Ovary (tissue), 9 donors: ENCODE data around the gene PPP2R5D. TPM values are rescaled to one million over a fixed set of nuclear protein-coding genes. Genes with fewer than 3 reads are reported as not detected.

ENCODE experiments used
- DNase-seq, 5 donors: peaks; one replicate each; pipeline ENCODE4 v3.0.0-alpha.2; 2019 to 2020
- H3K27ac ChIP-seq, 2 donors: fragments of 200-600 bp; one replicate each; pipeline versions ENCODE4 v1.5.1 to v1.8.0; 2019 to 2022
- H3K27me3 ChIP-seq: fragments of 200-600 bp; one replicate; pipeline ENCODE4 v1.8.0; 2022
- H3K36me3 ChIP-seq: fragments of 200-600 bp; sonication (generic); one replicate; pipeline ENCODE4 v1.5.1; 2019
- H3K4me1 ChIP-seq: one replicate; pipeline ENCODE4 v1.8.1; 2013; ENCODE audit warnings: mild to moderate bottlenecking, moderate library complexity; ENCODE audit not compliant: insufficient read depth
- H3K4me3 ChIP-seq: fragments of 200-600 bp; sonication (generic); one replicate; pipeline ENCODE4 v1.5.1; 2017
- H3K9me3 ChIP-seq, 2 donors: fragments of 200-600 bp in 1 of 2; sonication (generic) in 1 of 2; one replicate each; pipeline versions ENCODE4 v1.5.1 to v1.8.1; 2013 to 2019; ENCODE audit warnings: mild to moderate bottlenecking in 1 of 2, moderate library complexity in 1 of 2
- EP300 ChIP-seq: sonication (generic); formaldehyde crosslinking; IDR thresholded peaks from one replicate; pipeline ENCODE4 v1.6.1; 2017; ENCODE audit warnings: antibody characterized with exemption
- POLR2A ChIP-seq: fragments of 450-650 bp; IDR thresholded peaks from one replicate; pipeline ENCODE4 v1.6.1; 2017; ENCODE audit warnings: antibody characterized with exemption, mild to moderate bottlenecking, moderate library complexity
- WGBS, 3 donors: extraction: QIAGEN DNeasy Blood & Tissue Kit in 1 of 3; methylation state at CpG; one replicate each; pipeline versions ENCODE4 v1.1.5 to v1.1.7; 2013 to 2017; 5-methylcytosine and 5-hydroxymethylcytosine counted together
- intact Hi-C, 4 donors: fragments of 100-400 bp; cut with DNase I; formaldehyde crosslinking; loops; one replicate each; pipeline versions ENCODE4 v1.11.0 to v1.15.1; 2022 to 2023
- polyA plus RNA-seq, 2 donors: library from polyadenylated mRNA; stranded (reverse); fragments of 200-250 nt in 1 of 2; fragments of 350-450 nt in 1 of 2; fragmentation: Illumina TruSeq in 1 of 2; extraction: RNeasy Lipid Tissue Mini Kit (QIAGEN cat#74804) in 1 of 2; gene quantifications; one replicate each; pipeline ENCODE4 v1.2.3, GENCODE V29; 2013 to 2014
- total RNA-seq, 7 donors: library from RNA; depleted of rRNA in 2 of 7; stranded (reverse); fragments of >200 nt in 2 of 7; fragmentation: NEBNext Ultra II Directional in 3 of 7; extraction: Animal tissue kit (Norgen Biotek cat#: 25700) in 3 of 7; gene quantifications; one replicate each; pipeline versions ENCODE4 v1.1.0 to v1.2.4, GENCODE V29; 2016 to 2023
- TF ChIP-seq, protein P1 (sequence below), 3 donors: fragments of 450-650 bp in 2 of 3; fragments of 200-600 bp in 1 of 3; IDR thresholded peaks; one replicate each; pipeline versions ENCODE4 v1.5.1 to v1.8.0; 2016 to 2022; ENCODE audit warnings: antibody characterized with exemption in 3 of 3, mild to moderate bottlenecking in 1 of 3
- donor health status: DM: no; HTN: no; CAD: no; lungs with moderate emphysema.
- donor health status: DM: no; HTN: no; CAD: no.
- donor health status: Bipolar disorder and iron deficiency.
- donor health status: DM: yes; HTN: yes; CAD: no.
- donor health status: DM: no; HTN: no; CAD: no.
- donor health status: DM: yes; HTN: yes; CAD: no.

The PPP2R5D gene
- total and polyA plus RNA-seq, 9 donors: 20.4 to 78.1 (median 34.1) TPM

DNA sequence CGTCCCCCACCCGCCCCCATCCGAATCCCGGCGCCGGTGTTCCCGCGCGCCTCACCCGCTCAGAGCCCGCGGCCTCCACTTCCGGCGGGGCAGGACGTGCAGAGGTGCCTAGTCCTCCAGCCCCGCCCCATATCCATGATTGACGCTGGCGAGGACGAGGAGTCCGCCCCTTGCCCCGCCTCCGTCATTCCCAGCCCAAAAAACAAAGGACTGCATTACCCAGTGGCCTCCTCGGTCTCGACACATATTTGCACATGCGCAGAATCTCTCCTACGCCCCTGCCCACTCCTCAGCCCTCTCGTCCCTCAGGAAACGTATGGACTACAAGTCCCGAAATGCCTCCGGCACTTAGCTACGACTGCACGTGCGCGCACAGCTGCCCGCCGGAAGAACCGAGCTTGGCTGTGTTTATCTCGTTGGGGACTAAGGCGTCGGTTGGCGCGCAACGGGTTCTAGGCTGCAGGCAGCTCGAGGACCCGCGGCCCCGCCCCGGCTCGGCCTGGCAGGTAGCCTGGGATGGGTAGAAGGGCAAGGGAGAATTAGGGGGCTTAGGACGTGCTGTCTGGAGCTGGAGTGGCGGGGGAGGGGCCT lies 29.6 kb downstream of the PPP2R5D start, which contains the start of the genes KLHDC3 and MEA1:
TSS of gene KLHDC3 (plus strand) at position 407 of the 591 bp plus-strand sequence. CDS start 2,944 bp downstream, outside the sequence.
TSS of gene MEA1 (minus strand) at position 104 of the 591 bp plus-strand sequence. CDS start 133 bp downstream, outside the sequence.
- peaks cover 12% of the 10 kb centered on the region for H3K4me1 ChIP-seq
- TF ChIP-seq EP300 (no peak), POLR2A (peak; percentile 29)
- TF ChIP-seq, protein P1, sequence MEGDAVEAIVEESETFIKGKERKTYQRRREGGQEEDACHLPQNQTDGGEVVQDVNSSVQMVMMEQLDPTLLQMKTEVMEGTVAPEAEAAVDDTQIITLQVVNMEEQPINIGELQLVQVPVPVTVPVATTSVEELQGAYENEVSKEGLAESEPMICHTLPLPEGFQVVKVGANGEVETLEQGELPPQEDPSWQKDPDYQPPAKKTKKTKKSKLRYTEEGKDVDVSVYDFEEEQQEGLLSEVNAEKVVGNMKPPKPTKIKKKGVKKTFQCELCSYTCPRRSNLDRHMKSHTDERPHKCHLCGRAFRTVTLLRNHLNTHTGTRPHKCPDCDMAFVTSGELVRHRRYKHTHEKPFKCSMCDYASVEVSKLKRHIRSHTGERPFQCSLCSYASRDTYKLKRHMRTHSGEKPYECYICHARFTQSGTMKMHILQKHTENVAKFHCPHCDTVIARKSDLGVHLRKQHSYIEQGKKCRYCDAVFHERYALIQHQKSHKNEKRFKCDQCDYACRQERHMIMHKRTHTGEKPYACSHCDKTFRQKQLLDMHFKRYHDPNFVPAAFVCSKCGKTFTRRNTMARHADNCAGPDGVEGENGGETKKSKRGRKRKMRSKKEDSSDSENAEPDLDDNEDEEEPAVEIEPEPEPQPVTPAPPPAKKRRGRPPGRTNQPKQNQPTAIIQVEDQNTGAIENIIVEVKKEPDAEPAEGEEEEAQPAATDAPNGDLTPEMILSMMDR (IDR thresholded peaks at IDR 0.05): no peak
- intact Hi-C loops: loop anchor here in 2 of 4 donors (10.0 kb wide), 1 partner anchor 109 kb away; no protein-coding TSS in a partner anchor
- H3K27ac ChIP-seq: peak within 1 kb of the TSS; percentile 11 to 65
- no peaks in the 10 kb centered on the region for H3K9me3 ChIP-seq
- peak; percentile 99 to 100 (median 99) for DNase-seq
- 0 to 1% (median 0%) methylated on average over 37 to 51 of the region's 51 CpGs for WGBS, 3 donors
- no peaks in the 10 kb centered on the region for H3K27me3 ChIP-seq
- H3K36me3 ChIP-seq: no peaks in the 10 kb centered on the region
- H3K4me3 ChIP-seq: peak within 1 kb of the TSS; percentile 73

DNA sequence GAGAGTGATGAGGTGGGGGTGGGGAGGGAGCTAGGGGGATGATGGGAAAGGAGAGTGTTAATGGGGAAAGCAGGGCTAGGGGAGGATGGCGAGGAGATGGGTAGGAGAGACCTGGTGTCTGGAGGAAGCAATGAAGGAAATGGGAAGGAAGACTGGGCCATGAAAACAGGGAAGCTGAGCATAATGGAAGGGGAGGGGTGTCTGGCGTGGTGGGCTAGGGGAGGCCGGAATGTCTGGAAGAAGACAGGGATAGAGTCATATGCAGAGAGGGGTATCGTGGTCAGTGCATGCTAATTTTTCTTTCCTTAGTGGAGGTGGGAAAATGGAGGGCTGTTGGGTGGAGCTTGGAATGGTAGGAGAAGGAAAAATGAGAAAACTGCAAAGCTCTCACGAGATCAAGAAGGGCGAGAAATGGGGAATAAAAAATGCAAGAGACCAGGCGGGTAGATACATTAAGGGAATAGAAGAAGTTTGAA lies 30.1 kb downstream of the PPP2R5D start:
- DNase-seq: no peak
- intact Hi-C loops: loop anchor here in 2 of 4 donors (10.0 kb wide), 1 partner anchor 110 kb away; no protein-coding TSS in a partner anchor
- TF ChIP-seq POLR2A (no peak), EP300 (no peak)
- TF ChIP-seq, protein P1 (IDR thresholded peaks at IDR 0.05): no peak
- Histone ChIP-seq H3K27me3 (no peaks in the 10 kb centered on the region), H3K27ac (peak overlapping the region in 1 of 2 donors; percentile 4), H3K4me1 (peaks cover 12% of the 10 kb centered on the region), H3K4me3 (peak overlapping the region; percentile 65), H3K9me3 (no peaks in the 10 kb centered on the region), H3K36me3 (no peaks in the 10 kb centered on the region)
- WGBS, 3 donors: 0 to 2% (median 0%) methylated on average over 7 of the region's 7 CpGs

DNA sequence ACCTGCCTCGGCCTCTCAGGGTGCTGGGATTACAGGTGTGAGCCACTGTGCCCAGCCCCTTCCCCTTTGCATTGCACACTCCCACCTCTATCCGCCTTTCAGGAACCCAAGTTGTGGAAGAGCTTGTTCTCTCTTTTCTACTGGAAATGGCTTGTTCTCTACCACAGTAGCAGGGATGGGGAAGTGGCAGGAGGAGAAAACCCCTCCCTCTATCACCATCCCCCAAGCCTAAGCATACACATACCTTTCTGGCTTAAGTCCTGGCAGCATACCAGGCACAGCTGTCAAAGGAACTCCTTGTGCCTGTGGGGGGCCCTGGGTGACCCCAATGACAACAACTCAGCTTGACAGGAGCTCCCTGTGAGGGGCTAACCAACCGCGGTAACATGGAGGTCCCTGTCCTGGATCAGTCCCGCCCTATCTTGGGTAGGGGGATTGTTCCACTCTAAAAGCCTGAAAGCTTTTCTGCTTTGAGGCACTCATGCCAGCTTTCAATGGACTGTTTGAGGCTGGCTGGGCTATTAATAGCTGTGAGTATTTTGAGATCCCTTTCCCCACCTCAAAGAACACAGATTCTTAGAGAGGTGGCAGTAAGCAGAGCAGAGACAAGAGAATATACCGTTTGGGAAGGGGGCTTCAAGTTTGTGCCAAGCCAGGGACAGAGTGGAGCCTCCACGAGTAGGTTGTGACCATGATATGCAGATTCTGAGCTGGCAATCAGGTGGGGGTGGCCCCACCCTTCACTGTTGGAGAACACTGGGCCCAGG lies 32.0 kb downstream of the PPP2R5D start:
- no peaks in the 10 kb centered on the region for H3K27me3 ChIP-seq
- TF ChIP-seq, protein P1 (IDR thresholded peaks at IDR 0.05): no peak
- TF ChIP-seq EP300 (no peak), POLR2A (no peak)
- intact Hi-C loops: loop anchor here in 2 of 4 donors (10.0 kb wide), 1 partner anchor 112 kb away; no protein-coding TSS in a partner anchor
- H3K36me3 ChIP-seq: no peaks in the 10 kb centered on the region
- H3K4me1 ChIP-seq: peaks cover 17% of the 10 kb centered on the region
- no peak overlapping the region for H3K27ac ChIP-seq
- H3K4me3 ChIP-seq: peak overlapping the region; percentile 7
- H3K9me3 ChIP-seq: no peaks in the 10 kb centered on the region
- DNase-seq: no peak
- 57 to 62% (median 60%) methylated on average over 7 of the region's 7 CpGs for WGBS, 3 donors

DNA sequence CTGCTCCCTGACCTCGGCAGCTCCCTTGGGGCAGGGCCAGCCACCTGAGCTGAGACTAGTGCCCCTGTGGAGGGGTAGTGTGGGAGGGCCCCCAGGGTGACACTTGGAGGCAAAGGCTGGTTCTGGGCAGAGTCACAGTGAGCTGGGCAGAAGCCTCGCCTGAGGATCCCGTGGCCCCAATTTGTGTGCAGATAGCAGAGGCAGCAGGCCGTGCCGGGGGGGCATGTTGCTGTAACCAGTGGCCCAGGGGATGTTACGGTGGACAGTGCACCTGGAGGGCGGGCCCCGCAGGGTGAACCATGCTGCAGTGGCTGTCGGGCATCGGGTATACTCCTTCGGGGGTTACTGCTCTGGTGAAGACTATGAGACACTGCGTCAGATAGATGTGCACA lies 32.6 kb downstream of the PPP2R5D start:
- no peak overlapping the region for H3K27ac ChIP-seq
- 80 to 83% (median 81%) methylated on average over 11 to 12 of the region's 12 CpGs for WGBS, 3 donors
- H3K4me3 ChIP-seq: no peak overlapping the region
- no peaks in the 10 kb centered on the region for H3K9me3 ChIP-seq
- DNase-seq: no peak
- H3K27me3 ChIP-seq: no peaks in the 10 kb centered on the region
- peaks cover 17% of the 10 kb centered on the region for H3K4me1 ChIP-seq
- H3K36me3 ChIP-seq: no peaks in the 10 kb centered on the region
- TF ChIP-seq, protein P1 (IDR thresholded peaks at IDR 0.05): no peak
- TF ChIP-seq POLR2A: no peak
- no peak for TF ChIP-seq EP300
- intact Hi-C loops: loop anchor here in 2 of 4 donors (10.0 kb wide), 1 partner anchor 112 kb away; no protein-coding TSS in a partner anchor
